Lower leg skin (tissue), 4 donors: Measurements from ENCODE around the gene ANO8. TPM values are rescaled to one million over a fixed set of nuclear protein-coding genes. Genes with fewer than 3 reads are reported as not detected.

Source experiments
- DNase-seq, 2 donors: peaks; one replicate each; pipeline ENCODE4 v3.0.0-alpha.2; 2019; ENCODE audit warnings: low spot score in 2 of 2
- H3K4me3 ChIP-seq: fragments of 200-600 bp; sonication (generic); 2 replicates; pipeline ENCODE4 v1.5.1; 2017; ENCODE audit warnings: mild to moderate bottlenecking, low read depth; ENCODE audit not compliant: poor library complexity, severe bottlenecking
- POLR2A ChIP-seq, 2 donors: fragments of 450-650 bp; IDR thresholded peaks; one replicate each; pipeline ENCODE4 v1.6.1; 2016 to 2017; ENCODE audit warnings: antibody characterized with exemption in 2 of 2, mild to moderate bottlenecking in 1 of 2, moderate library complexity in 1 of 2
- WGBS, 2 donors: methylation state at CpG; one replicate each; pipeline ENCODE4 v1.1.5; 2018; 5-methylcytosine and 5-hydroxymethylcytosine counted together
- intact Hi-C: fragments of 100-400 bp; cut with DNase I; formaldehyde crosslinking; loops from one replicate; pipeline ENCODE4 v1.15.0; 2023; ENCODE audit warnings: low total_unique reads
- total RNA-seq, 4 donors: library from RNA; depleted of rRNA; stranded (reverse); fragments of >200 nt; gene quantifications; one replicate each; pipeline ENCODE4 v1.1.0, GENCODE V29; 2016
- TF ChIP-seq, protein P1 (sequence below), 3 donors: fragments of 450-650 bp; IDR thresholded peaks; one replicate each; pipeline ENCODE4 v1.5.1; 2016; ENCODE audit warnings: antibody characterized with exemption in 3 of 3, mild to moderate bottlenecking in 3 of 3, moderate library complexity in 2 of 3

The ANO8 gene
- total RNA-seq, 4 donors from 2014 or later, result 31.1 to 56.8 (median 46.9) TPM

GRCh38 chr19:17304386-17305215 lies 30.1 kb downstream of the ANO8 start:
- TF ChIP-seq POLR2A (IDR thresholded peaks at IDR 0.05), result no peak
- TF ChIP-seq, protein P1, sequence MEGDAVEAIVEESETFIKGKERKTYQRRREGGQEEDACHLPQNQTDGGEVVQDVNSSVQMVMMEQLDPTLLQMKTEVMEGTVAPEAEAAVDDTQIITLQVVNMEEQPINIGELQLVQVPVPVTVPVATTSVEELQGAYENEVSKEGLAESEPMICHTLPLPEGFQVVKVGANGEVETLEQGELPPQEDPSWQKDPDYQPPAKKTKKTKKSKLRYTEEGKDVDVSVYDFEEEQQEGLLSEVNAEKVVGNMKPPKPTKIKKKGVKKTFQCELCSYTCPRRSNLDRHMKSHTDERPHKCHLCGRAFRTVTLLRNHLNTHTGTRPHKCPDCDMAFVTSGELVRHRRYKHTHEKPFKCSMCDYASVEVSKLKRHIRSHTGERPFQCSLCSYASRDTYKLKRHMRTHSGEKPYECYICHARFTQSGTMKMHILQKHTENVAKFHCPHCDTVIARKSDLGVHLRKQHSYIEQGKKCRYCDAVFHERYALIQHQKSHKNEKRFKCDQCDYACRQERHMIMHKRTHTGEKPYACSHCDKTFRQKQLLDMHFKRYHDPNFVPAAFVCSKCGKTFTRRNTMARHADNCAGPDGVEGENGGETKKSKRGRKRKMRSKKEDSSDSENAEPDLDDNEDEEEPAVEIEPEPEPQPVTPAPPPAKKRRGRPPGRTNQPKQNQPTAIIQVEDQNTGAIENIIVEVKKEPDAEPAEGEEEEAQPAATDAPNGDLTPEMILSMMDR (IDR thresholded peaks at IDR 0.05), result no peak

GRCh38 chr19:17303940-17304267 lies 30.8 kb downstream of the ANO8 start:
- DNase-seq, result no peak
- TF ChIP-seq, protein P1 (IDR thresholded peaks at IDR 0.05), result no peak
- no peak for TF ChIP-seq POLR2A (IDR thresholded peaks at IDR 0.05)

More at GRCh38 chr19:17304386-17305215, 30.1 kb downstream of the ANO8 start:
- intact Hi-C loops, result no loop called here
- 48 to 49% methylated on average over 12 of the region's 12 CpGs for WGBS, 2 donors
- DNase-seq, result no peak
- no peak overlapping the region for H3K4me3 ChIP-seq

GRCh38 chr19:17303167-17303939 lies 31.3 kb downstream of the ANO8 start, which contains the start of gene ABHD8:
TSS of gene ABHD8 (minus strand) at chr19:17303425. CDS start at chr19:17301616, 1,809 bp downstream.
- intact Hi-C loops, result no loop called here
- peak; percentile 94 to 99 for DNase-seq

More at GRCh38 chr19:17303940-17304267, 30.8 kb downstream of the ANO8 start:
- intact Hi-C loops, result no loop called here
- no peak overlapping the region for H3K4me3 ChIP-seq
- 36 to 56% methylated on average over 12 of the region's 12 CpGs for WGBS, 2 donors

DNA sequence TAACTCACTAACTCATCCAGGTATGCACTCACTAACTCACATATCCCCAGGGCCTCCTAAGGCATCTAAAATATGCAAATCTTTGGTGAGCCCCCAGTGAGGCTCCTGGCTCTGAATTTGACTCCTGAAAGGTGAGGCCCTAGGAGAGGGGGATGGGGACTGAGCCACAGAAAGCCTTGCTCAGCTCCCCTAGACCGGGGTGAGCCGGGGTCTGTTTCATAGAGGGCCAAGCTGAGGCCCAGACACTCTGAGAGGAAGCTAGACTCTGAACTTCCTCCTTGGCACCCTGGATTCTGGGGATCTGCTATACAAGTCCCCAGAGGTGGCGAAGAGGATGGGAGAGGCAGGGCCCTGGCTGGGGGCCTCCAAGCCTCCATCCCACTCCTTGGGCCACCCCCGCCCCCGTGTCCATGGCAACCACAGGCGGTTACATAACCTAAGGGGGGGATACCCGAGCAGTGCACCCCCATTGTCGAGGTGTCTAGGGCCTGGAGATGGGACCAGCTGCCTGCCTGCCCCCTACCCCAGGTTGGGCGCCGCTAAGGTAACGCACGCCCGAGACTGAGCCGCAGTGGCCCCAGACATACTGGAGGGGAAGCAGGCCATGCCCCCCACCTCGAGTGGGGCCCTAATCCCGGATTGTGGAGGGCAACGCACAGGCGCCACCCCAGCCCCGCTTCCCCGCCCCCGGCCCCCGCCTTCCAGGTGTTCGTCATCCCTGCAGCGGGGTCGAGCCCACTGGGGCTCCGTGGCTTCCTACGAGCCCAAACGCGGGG lies 32.1 kb downstream of the ANO8 start:
- TF ChIP-seq, protein P1 (IDR thresholded peaks at IDR 0.05), result no peak
- no peak for TF ChIP-seq POLR2A (IDR thresholded peaks at IDR 0.05)
- intact Hi-C loops, result no loop called here
- no peak for DNase-seq
- WGBS, 2 donors, result 12 to 30% methylated on average over 16 to 22 of the region's 29 CpGs
- peak overlapping the region; percentile 71 for H3K4me3 ChIP-seq

More at GRCh38 chr19:17303167-17303939, 31.3 kb downstream of the ANO8 start, which contains the start of gene ABHD8:
- H3K4me3 ChIP-seq, result peak within 1 kb of the TSS; percentile 71
- WGBS, 2 donors, result 2 to 3% methylated on average over 22 to 35 of the region's 52 CpGs
- no peak for TF ChIP-seq POLR2A (IDR thresholded peaks at IDR 0.05)
- TF ChIP-seq, protein P1 (IDR thresholded peaks at IDR 0.05), result no peak

DNA sequence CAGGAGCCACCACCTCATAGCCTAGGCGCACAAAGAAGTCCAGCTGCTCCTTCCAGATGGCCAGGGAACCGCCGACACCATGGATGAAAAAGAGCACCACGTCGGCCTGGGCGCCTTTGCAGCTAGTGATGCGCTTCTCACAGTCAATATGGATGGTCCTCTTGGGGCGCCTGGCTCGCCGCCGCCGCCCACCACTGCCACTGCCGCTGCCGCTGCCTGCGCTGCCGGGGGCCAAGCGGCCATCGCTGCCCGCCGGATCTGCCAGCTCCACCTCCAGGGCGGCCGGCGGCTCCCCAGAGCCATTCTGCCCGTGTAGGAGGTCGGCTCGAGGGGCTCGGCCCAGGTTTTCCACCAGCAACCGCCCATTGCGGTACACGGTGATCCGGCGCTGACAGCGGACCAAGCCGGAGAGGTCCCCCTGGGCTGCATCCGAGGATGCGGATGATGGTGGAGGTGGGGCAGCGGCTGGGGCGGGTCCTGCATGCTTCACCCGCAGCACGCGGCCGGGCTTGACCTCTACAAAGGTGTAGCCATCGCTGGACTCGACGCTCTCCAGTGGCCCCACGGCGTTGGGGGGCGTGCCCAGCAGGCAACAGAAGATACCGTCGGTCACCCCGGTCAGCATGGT lies 33.5 kb downstream of the ANO8 start:
- no peak overlapping the region for H3K4me3 ChIP-seq
- intact Hi-C loops, result no loop called here
- WGBS, 2 donors, result 91 to 93% methylated on average over 19 to 50 of the region's 51 CpGs
- TF ChIP-seq POLR2A (IDR thresholded peaks at IDR 0.05), result no peak
- TF ChIP-seq, protein P1 (IDR thresholded peaks at IDR 0.05), result no peak
- no peak for DNase-seq
